Stimulated activated CD8-positive, alpha-beta memory T cell treated with anti-CD3 and anti-CD28 coated beads, Interleukin-4, amount 100 ng/mL, for 48 hours (primary cell): ENCODE measurements around the gene GARNL3.

Experiments
- DNase-seq: peaks from one replicate; pipeline ENCODE4 v3.0.0-alpha.2; 2020

Gene GARNL3

DNA sequence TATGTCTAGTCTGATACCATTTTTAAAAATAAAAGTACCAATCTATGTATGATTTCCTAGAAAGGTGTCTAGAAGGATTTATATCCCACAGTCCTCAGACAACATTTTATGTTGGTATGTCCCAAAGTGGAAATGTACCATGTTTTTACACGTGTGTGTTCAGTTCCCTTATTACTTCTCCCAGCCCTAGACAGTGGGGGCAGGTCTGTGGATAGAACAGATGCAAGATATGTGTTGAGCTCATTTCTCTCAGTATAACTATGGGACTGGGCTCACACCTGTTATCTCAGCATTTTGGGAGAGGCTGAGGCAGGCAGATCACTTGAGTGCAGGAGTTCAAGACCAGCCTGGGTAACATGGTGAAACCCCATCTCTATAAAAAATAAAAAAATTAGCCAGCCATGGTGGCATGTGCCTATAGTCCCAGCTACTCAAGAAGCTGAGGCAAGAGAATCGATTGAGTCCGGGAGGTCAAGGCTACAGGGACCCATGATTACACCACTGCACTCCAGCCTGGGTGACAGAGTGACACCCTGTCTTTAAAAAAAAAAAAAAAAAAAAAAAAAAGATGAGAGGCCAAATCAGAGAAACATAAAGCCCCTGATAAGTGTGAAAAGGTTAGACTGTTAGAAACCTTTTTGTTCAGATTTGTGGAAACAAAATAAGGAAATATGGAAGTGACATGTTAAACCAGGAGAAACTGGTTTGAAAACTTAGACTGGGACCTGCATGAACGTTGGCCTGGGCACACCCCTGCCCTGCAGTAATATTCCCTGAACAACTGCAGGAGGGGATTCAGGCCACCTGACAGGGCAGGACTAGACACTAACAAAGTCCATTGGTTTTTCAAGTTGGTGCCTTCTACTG is 125.0 kb downstream of the GARNL3 start:
- DNase-seq = no peak

DNA sequence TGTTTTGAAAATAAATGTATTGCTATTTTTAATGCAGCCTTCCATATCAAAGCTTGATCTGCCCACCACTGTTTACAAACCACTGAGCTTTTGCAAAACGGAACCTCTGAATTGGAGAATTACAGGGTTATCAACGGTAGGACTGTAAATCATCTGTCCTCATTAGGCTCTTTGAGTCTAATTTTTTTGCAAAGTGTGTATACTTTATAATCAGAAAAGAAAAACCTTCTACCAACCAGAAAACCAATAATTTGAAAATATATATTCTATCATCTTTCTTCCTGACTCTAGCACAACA is 125.6 kb downstream of the GARNL3 start:
- no peak for DNase-seq

DNA sequence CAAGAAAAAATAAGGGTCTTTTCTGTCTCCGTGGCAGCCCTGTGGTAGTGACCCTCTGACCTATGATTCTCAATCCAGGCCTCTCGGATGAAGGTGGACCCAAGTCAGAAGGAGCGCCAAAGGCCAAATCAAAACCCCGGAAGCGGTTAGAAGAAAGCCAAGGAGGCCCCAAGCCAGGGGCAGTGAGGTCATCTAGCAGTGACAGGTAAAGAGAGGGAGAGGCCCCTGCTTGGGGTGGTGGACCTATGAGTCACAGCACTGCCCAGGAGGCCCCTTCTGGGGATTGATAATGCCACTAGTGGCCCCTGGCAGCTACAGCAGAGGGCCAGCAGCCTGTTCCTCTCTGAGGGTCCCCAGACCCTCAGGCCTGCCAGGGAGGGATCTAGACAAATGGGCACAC is 126.0 kb downstream of the GARNL3 start:
- DNase-seq = no peak

DNA sequence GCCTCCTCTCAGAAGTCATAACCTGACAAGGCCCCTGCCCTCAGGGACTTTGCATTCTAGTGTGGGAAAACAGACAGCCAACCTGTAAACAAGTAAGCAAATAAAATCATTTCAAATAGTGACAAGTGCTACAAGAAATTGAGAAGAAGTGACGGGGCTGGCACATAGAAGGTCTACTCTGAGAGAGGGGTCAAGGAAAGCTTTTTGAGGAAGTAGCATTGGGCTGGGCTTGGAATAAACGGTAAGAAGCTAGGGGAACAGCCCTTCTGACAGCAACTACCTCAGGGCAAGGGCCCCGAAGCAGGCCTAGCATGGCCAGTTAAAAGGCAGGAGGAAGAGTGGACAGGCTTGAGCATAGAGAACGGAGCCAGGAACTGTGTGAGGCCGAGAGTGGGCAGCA is 127.6 kb downstream of the GARNL3 start:
- DNase-seq = no peak

DNA sequence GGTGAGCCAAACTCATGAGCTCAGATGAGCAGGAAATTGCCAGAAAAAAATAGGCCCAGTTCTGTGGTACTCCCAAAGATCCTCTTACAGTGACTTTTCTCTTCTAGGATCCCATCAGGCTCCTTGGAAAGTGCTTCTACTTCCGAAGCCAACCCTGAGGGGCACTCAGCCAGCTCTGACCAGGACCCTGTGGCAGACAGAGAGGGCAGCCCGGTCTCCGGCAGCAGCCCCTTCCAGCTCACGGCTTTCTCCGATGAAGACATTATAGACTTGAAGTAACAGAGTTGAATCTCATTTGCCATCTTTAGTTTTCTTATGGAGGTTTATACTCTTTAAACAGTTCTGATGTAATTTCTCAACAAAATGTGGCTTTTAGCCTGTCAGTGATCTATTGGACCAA is 128.4 kb downstream of the GARNL3 start:
- DNase-seq = no peak

DNA sequence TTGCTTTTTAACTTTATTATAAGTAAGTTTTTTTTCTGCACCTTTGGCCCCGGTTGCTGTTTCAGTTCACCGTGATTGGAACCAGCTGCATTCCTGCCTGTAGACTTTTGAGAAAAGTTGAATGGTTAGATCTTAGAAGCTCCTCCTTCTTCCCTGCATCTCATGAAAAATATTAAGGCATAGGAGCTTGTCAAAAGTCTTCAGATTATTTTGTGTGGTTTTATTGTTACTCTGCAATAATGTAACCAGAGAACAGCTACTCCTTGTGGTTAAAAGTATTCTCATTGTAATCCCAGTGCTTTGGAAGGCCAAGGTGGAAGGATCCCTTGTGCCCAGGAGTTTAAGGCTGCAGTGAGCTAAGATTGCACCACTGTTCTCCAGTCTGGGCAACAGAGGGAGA is 129.1 kb downstream of the GARNL3 start:
- no peak for DNase-seq

DNA sequence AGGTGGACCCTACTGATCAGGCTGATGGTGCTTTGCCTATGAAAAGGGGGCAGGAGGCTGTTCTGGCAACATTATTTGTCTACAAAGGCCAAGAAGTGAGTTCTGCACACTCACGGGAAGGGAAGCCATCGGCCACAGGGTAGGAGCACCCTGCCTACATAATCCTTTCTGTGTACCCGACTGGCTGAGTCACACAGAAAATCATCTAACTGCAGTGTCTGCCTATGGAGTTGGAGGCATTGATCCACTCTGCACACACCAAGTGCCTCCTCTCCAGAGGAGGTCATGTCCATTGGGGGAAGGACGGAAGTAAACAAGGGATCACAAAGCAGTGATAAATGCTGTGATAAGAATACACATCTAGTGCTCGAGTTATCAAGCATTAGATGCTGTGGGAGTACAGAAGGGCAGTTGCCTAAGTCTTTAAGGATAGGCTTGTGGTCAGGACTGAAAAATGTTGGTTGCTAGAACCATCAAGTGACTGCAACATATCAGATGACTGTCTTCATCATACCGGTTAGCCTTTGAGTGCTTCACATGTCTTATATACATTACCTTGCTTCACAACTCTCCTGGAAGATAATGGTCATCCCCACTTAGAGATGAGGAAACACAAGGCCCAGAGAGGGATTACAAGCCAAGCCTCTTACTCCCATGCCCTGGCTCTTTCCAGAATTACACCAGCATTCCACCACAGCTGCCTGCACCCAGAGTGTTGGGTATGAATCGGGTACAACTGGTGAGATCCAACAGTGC is 131.1 kb downstream of the GARNL3 start:
- DNase-seq = no peak

DNA sequence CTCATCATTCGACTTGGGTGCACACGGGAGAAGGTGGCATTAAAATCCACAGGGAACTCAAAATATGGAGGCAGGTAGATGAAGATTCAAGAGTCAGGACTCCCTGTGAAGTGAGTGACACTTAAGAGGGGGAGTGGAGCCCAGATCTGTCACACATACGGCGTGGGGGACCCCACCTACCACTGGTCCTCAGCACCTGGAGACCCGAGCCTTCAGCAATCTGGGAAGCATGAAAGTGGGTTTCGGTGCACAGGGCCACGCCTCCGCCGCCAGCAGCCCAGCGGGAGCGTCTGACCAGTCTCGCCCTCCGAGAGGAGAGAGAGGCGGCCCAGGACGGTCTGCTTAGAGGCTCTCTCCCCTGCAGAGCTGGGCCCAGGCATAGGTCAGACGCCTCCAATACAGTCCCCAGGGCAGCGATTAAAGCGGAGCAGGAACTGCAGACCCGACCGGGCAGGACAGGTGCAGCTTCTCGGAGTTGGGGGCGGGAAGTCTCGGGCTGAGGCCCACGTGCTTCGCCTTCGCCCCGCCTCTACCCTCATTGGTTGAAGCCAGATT is 131.8 kb downstream of the GARNL3 start:
- no peak for DNase-seq

DNA sequence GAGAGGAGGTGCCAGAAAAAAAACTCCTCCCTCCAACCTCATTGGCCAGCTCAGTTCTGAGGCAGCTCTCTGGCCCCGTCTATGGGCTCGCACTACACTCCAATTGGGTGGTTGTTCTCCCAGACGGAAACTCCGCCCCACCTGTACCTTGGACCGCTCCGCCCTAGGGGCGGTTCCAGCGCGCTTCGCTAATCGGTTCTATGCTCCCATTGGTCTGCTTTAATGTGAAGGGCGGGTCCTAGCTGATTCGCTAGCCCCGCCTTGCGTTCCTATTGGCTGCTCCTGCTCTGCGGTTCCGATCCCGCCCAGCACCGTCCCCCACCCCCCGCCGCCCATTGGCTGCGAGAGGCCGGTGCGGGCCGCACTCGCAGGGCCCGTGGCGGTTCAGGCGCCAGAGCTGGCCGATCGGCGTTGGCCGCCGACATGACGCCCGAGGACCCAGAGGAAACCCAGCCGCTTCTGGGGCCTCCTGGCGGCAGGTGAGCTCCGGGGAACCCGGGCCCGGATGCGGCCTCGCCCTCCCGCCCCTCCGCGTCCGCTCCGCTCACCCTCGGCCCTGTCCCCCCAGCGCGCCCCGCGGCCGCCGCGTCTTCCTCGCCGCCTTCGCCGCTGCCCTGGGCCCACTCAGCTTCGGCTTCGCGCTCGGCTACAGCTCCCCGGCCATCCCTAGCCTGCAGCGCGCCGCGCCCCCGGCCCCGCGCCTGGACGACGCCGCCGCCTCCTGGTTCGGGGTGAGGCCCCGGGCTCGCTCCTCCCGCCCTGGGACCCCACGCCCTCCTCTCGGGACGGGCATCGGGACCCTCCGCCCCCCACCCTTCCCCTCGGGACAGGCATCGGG is 132.5 kb downstream of the GARNL3 start, which contains the start of gene SLC2A8:
TSS of gene SLC2A8 (plus strand) at position 362 of the 838 bp plus-strand sequence. CDS start at position 424, 62 bp downstream.
- DNase-seq = peak; percentile 94

DNA sequence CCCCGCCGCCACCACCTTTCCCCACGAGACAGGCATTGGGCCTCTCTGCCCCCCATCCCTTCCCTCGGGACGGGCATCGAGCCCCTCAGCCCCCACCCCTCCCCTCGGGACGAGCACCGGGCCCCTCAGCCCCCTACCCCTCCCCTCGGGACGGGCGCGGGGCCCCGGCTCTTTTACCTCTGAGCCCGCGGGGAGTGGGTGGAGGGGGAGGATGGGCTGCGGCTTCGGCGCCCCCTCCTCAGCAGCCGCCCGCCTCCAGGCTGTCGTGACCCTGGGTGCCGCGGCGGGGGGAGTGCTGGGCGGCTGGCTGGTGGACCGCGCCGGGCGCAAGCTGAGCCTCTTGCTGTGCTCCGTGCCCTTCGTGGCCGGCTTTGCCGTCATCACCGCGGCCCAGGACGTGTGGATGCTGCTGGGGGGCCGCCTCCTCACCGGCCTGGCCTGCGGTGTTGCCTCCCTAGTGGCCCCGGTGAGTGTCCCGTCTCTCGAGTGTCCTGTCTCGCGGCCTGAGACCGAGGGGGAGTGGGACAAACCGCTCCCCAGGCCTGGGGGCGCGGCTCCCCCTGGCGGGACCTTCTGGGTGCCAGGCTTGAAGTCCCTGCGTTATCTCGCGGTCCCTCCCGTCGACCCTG is 133.2 kb downstream of the GARNL3 start:
- peak; percentile 57 for DNase-seq

DNA sequence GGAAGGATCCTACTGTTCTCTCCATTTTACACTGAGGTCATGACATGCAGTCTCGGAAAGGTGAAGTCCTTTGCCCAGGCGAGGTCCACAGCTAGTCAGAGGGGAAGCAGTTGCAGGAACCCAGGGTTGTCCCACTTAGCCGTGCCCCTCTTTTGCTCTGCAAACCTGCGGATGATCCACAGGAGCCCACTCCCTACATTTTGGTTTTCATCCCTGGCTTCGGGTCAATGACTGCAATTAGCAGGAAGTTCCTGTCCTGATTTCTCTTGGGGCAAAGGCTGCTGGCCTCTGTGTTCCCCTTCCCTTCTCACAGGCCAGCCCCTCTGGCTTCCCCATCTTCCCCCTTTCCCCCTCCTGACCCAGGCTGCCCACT is 133.7 kb downstream of the GARNL3 start:
- DNase-seq = no peak

DNA sequence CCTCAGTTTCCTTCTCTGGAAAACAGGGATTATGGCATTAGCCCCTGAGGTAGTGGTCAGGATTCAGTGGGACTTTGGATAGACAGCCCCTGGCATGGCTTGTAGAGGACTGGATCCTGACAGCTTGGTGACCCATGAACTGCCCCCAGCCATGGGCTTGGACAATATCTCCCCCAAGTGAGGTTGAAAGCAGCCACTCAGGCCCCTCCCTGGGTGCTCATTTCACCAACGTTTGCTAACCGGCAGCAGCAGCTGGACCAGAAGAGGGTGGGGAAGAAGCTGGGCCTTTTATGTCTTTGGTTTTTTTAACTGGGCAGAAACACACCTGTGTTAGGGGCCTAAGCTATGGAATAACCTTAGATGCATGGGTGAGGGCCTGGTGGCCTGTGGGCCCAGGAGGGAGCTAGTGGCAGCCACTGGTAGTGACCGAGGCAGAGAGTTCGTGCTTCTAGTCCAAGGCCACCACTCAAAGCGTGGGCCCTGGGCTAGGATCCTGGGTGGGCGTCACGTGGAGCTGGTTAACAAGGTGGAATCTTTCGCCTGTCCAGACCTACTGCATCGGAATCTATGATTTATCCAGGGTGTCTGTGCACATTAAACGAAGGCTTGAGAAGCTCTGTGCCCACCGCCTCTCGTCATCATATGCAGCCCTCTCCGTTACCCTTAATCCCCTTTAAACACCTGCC is 134.3 kb downstream of the GARNL3 start:
- DNase-seq = no peak

DNA sequence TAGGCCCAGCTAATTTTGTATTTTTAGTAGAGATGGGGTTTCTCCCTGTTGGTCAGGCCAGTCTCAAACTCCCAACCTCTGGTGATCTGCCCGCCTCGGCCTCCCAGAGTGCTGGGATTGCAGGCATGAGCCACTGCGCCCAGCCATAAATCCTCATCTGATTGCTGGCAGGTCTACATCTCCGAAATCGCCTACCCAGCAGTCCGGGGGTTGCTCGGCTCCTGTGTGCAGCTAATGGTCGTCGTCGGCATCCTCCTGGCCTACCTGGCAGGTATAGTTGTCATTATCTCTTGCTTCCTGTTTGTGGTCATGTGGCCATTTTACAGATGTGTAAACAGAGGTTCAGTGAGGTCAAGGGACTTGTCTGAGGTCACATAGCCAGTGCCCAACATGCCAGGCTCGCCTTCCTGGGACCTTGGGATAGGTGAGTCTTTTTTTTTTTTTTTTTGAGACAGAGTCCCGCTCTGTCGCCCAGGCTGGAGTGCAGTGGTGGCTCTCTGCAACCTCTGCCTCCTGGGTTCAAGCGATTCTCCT is 135.2 kb downstream of the GARNL3 start:
- DNase-seq = no peak

DNA sequence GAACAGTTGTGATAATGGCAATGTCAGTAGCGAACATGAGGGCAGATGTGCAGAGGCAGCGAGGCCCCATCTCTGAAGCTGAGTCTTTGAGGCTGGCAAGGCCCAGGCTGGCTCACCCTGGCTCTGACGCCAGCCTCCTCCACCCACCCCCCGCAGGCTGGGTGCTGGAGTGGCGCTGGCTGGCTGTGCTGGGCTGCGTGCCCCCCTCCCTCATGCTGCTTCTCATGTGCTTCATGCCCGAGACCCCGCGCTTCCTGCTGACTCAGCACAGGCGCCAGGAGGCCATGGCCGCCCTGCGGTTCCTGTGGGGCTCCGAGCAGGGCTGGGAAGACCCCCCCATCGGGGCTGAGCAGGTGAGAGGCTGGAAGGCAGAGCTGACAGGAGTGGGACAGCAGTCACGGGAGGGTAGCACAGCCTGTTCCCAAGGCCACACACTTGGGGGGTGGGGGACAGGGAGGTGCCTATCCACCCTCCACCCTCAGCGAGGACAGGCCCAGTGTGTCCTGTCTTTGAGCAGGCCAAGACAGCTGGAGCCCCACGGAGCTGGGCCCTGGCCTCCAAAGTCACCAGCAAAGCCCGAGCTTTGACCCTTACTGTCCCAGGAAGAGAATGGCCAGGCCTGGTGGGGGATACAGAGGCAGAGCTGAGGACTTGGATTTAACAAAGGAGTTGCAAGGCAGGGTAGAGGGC is 138.0 kb downstream of the GARNL3 start:
- DNase-seq = no peak

DNA sequence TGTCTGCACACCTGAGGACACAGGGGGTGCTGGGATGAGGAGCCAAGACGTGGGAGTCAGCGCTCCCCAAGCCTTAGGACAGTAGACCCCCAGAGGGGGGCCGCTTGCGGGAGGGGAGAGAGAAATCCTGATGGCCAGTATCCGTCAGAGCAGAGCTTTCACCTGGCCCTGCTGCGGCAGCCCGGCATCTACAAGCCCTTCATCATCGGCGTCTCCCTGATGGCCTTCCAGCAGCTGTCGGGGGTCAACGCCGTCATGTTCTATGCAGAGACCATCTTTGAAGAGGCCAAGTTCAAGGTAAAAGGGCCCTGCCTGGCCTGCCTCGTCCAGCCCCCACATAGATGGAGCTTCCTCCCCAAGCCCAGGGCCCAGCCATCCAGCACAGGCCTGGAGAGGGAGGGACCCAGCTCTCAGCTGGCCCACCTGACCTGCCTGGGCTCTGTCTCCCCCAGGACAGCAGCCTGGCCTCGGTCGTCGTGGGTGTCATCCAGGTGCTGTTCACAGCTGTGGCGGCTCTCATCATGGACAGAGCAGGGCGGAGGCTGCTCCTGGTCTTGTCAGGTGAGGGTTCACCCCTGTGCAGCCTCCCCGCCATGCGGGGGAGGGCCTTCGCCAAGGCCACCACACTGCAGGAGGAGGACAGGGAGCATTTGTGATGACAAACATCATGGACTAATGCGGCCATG is 139.1 kb downstream of the GARNL3 start:
- DNase-seq = no peak

DNA sequence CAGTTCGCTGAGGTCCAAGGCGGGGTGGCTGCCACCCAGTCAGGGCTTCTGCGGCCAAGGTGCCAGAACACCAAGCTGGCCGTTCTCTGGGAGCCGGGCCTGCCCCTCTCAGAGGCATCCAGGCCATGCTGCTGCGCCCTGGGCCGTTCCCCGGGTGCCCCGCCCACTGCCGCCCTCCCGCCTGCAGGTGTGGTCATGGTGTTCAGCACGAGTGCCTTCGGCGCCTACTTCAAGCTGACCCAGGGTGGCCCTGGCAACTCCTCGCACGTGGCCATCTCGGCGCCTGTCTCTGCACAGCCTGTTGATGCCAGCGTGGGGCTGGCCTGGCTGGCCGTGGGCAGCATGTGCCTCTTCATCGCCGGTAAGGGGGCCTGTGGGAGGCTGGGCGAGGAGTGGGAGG is 140.1 kb downstream of the GARNL3 start:
- no peak for DNase-seq

DNA sequence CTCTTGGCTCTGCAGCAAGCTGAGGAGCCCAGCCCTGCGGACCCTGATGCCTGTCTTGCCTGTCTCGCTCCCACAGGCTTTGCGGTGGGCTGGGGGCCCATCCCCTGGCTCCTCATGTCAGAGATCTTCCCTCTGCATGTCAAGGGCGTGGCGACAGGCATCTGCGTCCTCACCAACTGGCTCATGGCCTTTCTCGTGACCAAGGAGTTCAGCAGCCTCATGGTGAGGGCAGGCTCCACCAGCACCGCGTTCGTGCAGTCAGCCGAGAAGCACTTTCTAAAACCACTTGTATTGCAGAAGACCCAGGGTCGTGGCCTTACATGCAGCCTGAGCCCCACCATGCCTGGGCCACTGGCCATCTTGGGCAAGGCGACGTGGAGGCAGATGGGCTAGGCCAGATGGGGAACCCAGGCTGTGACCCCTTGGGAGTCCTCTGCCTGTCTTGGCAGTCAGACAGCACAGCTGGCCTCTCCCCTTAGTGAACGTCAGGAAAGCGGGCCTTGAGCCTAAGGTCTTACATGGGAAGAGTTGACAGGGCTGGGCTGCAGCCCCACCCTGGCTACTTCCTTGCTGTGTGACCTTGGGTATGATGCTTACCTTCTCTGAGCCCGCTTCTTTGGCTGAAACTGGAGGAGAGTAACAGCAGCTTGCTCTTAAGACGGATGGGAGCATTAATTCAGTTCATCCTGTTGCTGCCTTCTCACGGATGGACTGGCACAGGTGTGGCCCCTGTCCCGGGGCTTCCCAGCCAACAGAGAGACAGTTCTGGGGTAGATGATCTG is 141.0 kb downstream of the GARNL3 start:
- no peak for DNase-seq

DNA sequence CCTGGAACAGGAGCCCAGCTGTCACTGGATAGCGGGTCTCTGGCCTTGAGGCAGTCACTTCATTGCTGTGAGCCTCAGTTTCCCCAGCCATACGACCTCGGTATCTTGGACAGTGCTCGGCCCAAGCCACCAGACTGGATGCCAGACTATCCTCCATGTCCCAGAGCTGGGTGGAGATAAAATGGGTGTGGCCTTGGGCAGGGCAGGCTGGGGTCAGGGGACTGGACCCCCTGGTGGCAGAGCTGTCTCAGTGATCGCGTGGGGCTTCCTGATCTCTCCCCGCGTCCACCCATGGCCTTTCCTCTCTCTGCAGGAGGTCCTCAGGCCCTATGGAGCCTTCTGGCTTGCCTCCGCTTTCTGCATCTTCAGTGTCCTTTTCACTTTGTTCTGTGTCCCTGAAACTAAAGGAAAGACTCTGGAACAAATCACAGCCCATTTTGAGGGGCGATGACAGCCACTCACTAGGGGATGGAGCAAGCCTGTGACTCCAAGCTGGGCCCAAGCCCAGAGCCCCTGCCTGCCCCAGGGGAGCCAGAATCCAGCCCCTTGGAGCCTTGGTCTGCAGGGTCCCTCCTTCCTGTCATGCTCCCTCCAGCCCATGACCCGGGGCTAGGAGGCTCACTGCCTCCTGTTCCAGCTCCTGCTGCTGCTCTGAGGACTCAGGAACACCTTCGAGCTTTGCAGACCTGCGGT is 142.4 kb downstream of the GARNL3 start:
- DNase-seq = no peak

DNA sequence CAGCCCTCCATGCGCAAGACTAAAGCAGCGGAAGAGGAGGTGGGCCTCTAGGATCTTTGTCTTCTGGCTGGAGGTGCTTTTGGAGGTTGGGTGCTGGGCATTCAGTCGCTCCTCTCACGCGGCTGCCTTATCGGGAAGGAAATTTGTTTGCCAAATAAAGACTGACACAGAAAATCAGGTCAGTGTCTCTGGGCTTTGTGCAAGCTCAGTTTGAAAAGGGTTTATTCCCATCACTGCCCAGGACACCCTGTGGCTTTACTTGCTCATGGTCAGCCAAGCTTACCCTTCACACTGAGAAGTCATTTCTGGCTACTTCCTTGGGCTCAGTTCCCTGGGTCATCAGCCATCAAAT is 142.9 kb downstream of the GARNL3 start:
- no peak for DNase-seq
